GM23338 (cell line): Measurements from ENCODE around the gene AOAH. TPM values are rescaled to one million over a fixed set of nuclear protein-coding genes. Genes with fewer than 3 reads are reported as not detected.

Source experiments
- ATAC-seq: fragments of 200-7000 bp; cut with Tn5 transposase; 3 replicates; pipeline ENCODE4 v1.9.1; 2020
- DNase-seq: peaks from one replicate; pipeline ENCODE4 v3.0.0-alpha.2; 2015; ENCODE audit warnings: low spot score
- H2AFZ ChIP-seq: fragments of 200-600 bp; sonication (generic); 2 replicates; pipeline ENCODE4 v1.8.0; 2016; ENCODE audit warnings: antibody characterized with exemption, mild to moderate bottlenecking, moderate library complexity
- H3F3A ChIP-seq: fragments of 200-600 bp; sonication (generic); replicated peaks from 2 replicates; pipeline ENCODE4 v1.8.0; 2017; ENCODE audit warnings: antibody characterized with exemption, mixed run types, low read depth
- H3K27ac ChIP-seq: fragments of 200-600 bp; sonication (generic); 2 replicates; pipeline ENCODE4 v1.6.1; 2016; ENCODE audit warnings: low read depth
- H3K27me3 ChIP-seq: fragments of 200-600 bp; sonication (generic); 2 replicates; pipeline ENCODE4 v1.8.0; 2016; ENCODE audit warnings: mild to moderate bottlenecking, mixed run types, moderate library complexity; ENCODE audit not compliant: insufficient read depth
- H3K36me3 ChIP-seq: fragments of 200-600 bp; sonication (generic); 2 replicates; pipeline ENCODE4 v1.8.0; 2016; ENCODE audit warnings: mild to moderate bottlenecking; ENCODE audit not compliant: insufficient read depth
- H3K4me1 ChIP-seq: fragments of 200-600 bp; sonication (generic); 2 replicates; pipeline ENCODE4 v1.8.0; 2016; ENCODE audit warnings: mild to moderate bottlenecking, moderate library complexity; ENCODE audit not compliant: insufficient read depth
- H3K4me2 ChIP-seq: fragments of 200-600 bp; sonication (generic); 2 replicates; pipeline ENCODE4 v1.7.1; 2017; ENCODE audit warnings: mixed run types
- H3K4me3 ChIP-seq: fragments of 200-600 bp; sonication (generic); 2 replicates; pipeline ENCODE4 v1.6.1; 2016; ENCODE audit warnings: mixed run types
- H3K79me2 ChIP-seq: fragments of 200-600 bp; sonication (generic); replicated peaks from 2 replicates; pipeline ENCODE4 v1.8.0; 2017; ENCODE audit warnings: mild to moderate bottlenecking; ENCODE audit not compliant: insufficient read depth
- H3K9me2 ChIP-seq: fragments of 200-600 bp; sonication (generic); 2 replicates; pipeline ENCODE4 v1.8.0; 2017; ENCODE audit not compliant: insufficient read depth
- H4K20me1 ChIP-seq: fragments of 200-600 bp; sonication (generic); replicated peaks from 2 replicates; pipeline ENCODE4 v1.8.0; 2017; ENCODE audit warnings: mild to moderate bottlenecking; ENCODE audit not compliant: insufficient read depth
- H3K27ac Mint-ChIP-seq: 2 replicates; pipeline ENCODE4 v1.8.0; 2020; ENCODE audit warnings: inconsistent platforms, mild to moderate bottlenecking, moderate library complexity, mixed read lengths
- H3K27me3 Mint-ChIP-seq: 3 replicates; pipeline ENCODE4 v1.8.0; 2022; ENCODE audit warnings: low read depth, mild to moderate bottlenecking, moderate library complexity, mixed read lengths, inconsistent platforms; ENCODE audit not compliant: insufficient read depth, poor library complexity
- H3K36me3 Mint-ChIP-seq: 3 replicates; pipeline ENCODE4 v1.8.0; 2021; ENCODE audit warnings: low read depth, mild to moderate bottlenecking, inconsistent platforms, moderate library complexity, mixed read lengths
- H3K4me1 Mint-ChIP-seq: 3 replicates; pipeline ENCODE4 v1.8.0; 2020; ENCODE audit warnings: mild to moderate bottlenecking, inconsistent platforms, mixed read lengths
- H3K4me3 Mint-ChIP-seq: 3 replicates; pipeline ENCODE4 v1.8.0; 2021; ENCODE audit warnings: moderate library complexity, mild to moderate bottlenecking, inconsistent platforms, mixed read lengths
- H3K9me3 Mint-ChIP-seq: 3 replicates; pipeline ENCODE4 v1.8.0; 2020; ENCODE audit warnings: moderate library complexity, mild to moderate bottlenecking, inconsistent platforms, mixed read lengths
- CREB1 ChIP-seq: fragments of 250-450 bp; sonication (Bioruptor Pico); IDR thresholded peaks from 2 replicates; pipeline ENCODE4 v1.5.0; 2020; ENCODE audit warnings: low read depth, mild to moderate bottlenecking, moderate library complexity
- EZH2 ChIP-seq: fragments of 200-600 bp; sonication (generic); IDR thresholded peaks from one replicate; pipeline ENCODE4 v1.8.0; 2017; ENCODE audit warnings: antibody characterized with exemption, mild to moderate bottlenecking, low read depth; ENCODE audit not compliant: unreplicated experiment
- EZH2phosphoT487 ChIP-seq: fragments of 200-600 bp; sonication (generic); IDR thresholded peaks from one replicate; pipeline ENCODE4 v1.8.1; 2018; ENCODE audit warnings: antibody characterized with exemption; ENCODE audit not compliant: unreplicated experiment
- JUNB ChIP-seq: IDR thresholded peaks from one replicate; pipeline ENCODE4 v1.6.1; 2016; ENCODE audit warnings: antibody characterized with exemption; ENCODE audit not compliant: unreplicated experiment
- NANOG ChIP-seq: IDR thresholded peaks from 2 replicates; pipeline ENCODE4 v1.6.1; 2016; ENCODE audit warnings: antibody characterized with exemption, borderline replicate concordance
- POLR2AphosphoS5 ChIP-seq: IDR thresholded peaks from 2 replicates; pipeline ENCODE4 v1.6.1; 2016; ENCODE audit warnings: antibody characterized with exemption, low read depth
- STAT1 ChIP-seq: IDR thresholded peaks from one replicate; pipeline ENCODE4 v1.6.1; 2016; ENCODE audit warnings: antibody characterized with exemption; ENCODE audit not compliant: unreplicated experiment
- ZNF114 ChIP-seq: fragments of 250-450 bp; sonication (Bioruptor Pico); IDR thresholded peaks from 2 replicates; pipeline ENCODE4 v1.5.0; 2020; ENCODE audit warnings: mild to moderate bottlenecking, moderate library complexity
- polyA plus RNA-seq: library from polyadenylated mRNA; unstranded; fragments of >200 nt; fragmentation: Nextera tagmentation; extraction: Ambion mirVana; gene quantifications from 2 replicates; pipeline ENCODE4 v1.2.1, GENCODE V29; 2016
- total RNA-seq: library from RNA; depleted of rRNA; stranded (reverse); fragments of >200 nt; shearing (Covaris generic); gene quantifications from 2 replicates; pipeline ENCODE4 v1.2.3, GENCODE V29; 2014
- TF ChIP-seq, protein P1 (sequence below): fragments of 250-450 bp; sonication (Bioruptor Pico); IDR thresholded peaks from 2 replicates; pipeline ENCODE4 v1.5.0; 2020; ENCODE audit warnings: mild to moderate bottlenecking, moderate library complexity
- TF ChIP-seq, protein P2 (sequence below), 2 experiments: fragments of 200-600 bp in 1 of 2; sonication (generic) in 1 of 2; conservative IDR thresholded peaks; 2 replicates each; pipeline versions ENCODE4 v1.5.1 to v1.6.1; 2016 to 2017; ENCODE audit warnings: antibody characterized with exemption in 2 of 2, low read depth in 2 of 2, mild to moderate bottlenecking in 2 of 2, moderate library complexity in 1 of 2
- TF ChIP-seq, protein P3 (sequence below): IDR thresholded peaks from one replicate; pipeline ENCODE4 v1.6.1; 2018; ENCODE audit warnings: antibody characterized with exemption; ENCODE audit not compliant: unreplicated experiment

Gene AOAH
- total and polyA plus RNA-seq, 2 experiments from 2014 or later: not detected

DNA sequence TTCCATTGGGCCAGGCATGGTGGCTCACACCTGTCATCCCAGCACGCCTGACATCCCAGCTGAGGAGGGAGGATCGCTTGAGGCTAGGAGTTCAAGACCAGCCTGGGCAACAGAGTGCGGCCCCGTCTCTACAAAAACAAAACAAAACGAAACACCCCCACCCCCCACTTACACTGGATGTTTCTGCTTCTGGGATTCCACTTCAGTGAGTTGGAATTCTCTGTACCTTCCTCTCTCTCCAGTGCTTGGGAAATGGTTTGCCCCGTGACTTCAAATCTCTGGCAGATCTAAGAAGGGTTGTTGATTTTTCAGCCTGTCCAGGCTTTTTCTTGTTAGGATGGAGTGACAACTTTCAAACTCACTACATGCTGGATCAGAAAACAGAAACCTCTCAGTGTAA is 227.7 kb downstream of the AOAH start (continued):
- TF ChIP-seq, protein P1, sequence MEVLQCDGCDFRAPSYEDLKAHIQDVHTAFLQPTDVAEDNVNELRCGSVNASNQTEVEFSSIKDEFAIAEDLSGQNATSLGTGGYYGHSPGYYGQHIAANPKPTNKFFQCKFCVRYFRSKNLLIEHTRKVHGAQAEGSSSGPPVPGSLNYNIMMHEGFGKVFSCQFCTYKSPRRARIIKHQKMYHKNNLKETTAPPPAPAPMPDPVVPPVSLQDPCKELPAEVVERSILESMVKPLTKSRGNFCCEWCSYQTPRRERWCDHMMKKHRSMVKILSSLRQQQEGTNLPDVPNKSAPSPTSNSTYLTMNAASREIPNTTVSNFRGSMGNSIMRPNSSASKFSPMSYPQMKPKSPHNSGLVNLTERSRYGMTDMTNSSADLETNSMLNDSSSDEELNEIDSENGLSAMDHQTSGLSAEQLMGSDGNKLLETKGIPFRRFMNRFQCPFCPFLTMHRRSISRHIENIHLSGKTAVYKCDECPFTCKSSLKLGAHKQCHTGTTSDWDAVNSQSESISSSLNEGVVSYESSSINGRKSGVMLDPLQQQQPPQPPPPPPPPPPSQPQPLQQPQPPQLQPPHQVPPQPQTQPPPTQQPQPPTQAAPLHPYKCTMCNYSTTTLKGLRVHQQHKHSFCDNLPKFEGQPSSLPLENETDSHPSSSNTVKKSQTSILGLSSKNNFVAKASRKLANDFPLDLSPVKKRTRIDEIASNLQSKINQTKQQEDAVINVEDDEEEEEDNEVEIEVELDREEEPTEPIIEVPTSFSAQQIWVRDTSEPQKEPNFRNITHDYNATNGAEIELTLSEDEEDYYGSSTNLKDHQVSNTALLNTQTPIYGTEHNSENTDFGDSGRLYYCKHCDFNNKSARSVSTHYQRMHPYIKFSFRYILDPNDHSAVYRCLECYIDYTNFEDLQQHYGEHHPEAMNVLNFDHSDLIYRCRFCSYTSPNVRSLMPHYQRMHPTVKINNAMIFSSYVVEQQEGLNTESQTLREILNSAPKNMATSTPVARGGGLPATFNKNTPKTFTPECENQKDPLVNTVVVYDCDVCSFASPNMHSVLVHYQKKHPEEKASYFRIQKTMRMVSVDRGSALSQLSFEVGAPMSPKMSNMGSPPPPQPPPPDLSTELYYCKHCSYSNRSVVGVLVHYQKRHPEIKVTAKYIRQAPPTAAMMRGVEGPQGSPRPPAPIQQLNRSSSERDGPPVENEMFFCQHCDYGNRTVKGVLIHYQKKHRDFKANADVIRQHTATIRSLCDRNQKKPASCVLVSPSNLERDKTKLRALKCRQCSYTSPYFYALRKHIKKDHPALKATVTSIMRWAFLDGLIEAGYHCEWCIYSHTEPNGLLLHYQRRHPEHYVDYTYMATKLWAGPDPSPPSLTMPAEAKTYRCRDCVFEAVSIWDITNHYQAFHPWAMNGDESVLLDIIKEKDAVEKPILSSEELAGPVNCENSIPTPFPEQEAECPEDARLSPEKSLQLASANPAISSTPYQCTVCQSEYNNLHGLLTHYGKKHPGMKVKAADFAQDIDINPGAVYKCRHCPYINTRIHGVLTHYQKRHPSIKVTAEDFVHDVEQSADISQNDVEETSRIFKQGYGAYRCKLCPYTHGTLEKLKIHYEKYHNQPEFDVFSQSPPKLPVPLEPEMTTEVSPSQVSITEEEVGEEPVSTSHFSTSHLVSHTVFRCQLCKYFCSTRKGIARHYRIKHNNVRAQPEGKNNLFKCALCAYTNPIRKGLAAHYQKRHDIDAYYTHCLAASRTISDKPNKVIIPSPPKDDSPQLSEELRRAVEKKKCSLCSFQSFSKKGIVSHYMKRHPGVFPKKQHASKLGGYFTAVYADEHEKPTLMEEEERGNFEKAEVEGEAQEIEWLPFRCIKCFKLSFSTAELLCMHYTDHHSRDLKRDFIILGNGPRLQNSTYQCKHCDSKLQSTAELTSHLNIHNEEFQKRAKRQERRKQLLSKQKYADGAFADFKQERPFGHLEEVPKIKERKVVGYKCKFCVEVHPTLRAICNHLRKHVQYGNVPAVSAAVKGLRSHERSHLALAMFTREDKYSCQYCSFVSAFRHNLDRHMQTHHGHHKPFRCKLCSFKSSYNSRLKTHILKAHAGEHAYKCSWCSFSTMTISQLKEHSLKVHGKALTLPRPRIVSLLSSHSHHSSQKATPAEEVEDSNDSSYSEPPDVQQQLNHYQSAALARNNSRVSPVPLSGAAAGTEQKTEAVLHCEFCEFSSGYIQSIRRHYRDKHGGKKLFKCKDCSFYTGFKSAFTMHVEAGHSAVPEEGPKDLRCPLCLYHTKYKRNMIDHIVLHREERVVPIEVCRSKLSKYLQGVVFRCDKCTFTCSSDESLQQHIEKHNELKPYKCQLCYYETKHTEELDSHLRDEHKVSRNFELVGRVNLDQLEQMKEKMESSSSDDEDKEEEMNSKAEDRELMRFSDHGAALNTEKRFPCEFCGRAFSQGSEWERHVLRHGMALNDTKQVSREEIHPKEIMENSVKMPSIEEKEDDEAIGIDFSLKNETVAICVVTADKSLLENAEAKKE (CRISPR knock-in tag): no peak
- TF ChIP-seq EZH2: no peak
- TF ChIP-seq, protein P2, sequence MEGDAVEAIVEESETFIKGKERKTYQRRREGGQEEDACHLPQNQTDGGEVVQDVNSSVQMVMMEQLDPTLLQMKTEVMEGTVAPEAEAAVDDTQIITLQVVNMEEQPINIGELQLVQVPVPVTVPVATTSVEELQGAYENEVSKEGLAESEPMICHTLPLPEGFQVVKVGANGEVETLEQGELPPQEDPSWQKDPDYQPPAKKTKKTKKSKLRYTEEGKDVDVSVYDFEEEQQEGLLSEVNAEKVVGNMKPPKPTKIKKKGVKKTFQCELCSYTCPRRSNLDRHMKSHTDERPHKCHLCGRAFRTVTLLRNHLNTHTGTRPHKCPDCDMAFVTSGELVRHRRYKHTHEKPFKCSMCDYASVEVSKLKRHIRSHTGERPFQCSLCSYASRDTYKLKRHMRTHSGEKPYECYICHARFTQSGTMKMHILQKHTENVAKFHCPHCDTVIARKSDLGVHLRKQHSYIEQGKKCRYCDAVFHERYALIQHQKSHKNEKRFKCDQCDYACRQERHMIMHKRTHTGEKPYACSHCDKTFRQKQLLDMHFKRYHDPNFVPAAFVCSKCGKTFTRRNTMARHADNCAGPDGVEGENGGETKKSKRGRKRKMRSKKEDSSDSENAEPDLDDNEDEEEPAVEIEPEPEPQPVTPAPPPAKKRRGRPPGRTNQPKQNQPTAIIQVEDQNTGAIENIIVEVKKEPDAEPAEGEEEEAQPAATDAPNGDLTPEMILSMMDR (conservative IDR thresholded peaks at IDR 0.05; ENCODE audit: low read depth in 2 of 2): no peak
- TF ChIP-seq STAT1: no peak

DNA sequence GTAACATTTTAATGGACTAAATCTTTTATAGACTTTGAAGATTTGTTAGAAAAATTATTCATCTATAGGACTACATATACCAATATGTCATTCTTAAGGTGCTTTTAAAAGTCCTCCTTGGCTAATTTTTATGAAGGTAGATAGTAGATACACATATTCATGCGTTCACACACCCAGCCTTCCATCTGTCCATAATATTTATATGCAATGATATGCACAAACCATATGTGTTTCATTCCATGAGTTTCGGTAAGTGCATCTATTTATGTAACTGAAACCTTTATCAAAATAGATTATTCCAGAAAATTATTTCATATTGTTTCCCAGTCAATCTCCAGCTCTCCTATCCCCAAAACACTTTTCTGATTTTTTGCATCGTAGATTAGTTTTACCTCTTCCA is 233.0 kb downstream of the AOAH start:
- no peaks in the 10 kb centered on the region for H3K79me2 ChIP-seq
- H3K27me3 Mint-ChIP-seq: no peaks in the 10 kb centered on the region
- no peaks in the 10 kb centered on the region for H3K36me3 Mint-ChIP-seq
- DNase-seq (no peak), ATAC-seq (no peak)
- H3K4me1 ChIP-seq: no peaks in the 10 kb centered on the region
- H3K27me3 ChIP-seq: no peaks in the 10 kb centered on the region
- H3K4me3 ChIP-seq: no peak overlapping the region
- H4K20me1 ChIP-seq: no peaks in the 10 kb centered on the region
- no peak overlapping the region for H3K27ac Mint-ChIP-seq
- no peak overlapping the region for H2AFZ ChIP-seq
- no peak overlapping the region for H3K27ac ChIP-seq
- H3K4me2 ChIP-seq: no peak overlapping the region
- H3F3A ChIP-seq: no peaks in the 10 kb centered on the region
- H3K9me2 ChIP-seq: no peaks in the 10 kb centered on the region
- peaks cover 8% of the 10 kb centered on the region; the same call in 2 of the 3 replicates for H3K9me3 Mint-ChIP-seq
- no peaks in the 10 kb centered on the region for H3K4me1 Mint-ChIP-seq
- H3K4me3 Mint-ChIP-seq: no peak overlapping the region
- no peaks in the 10 kb centered on the region for H3K36me3 ChIP-seq
- TF ChIP-seq JUNB: no peak
- TF ChIP-seq, protein P3, sequence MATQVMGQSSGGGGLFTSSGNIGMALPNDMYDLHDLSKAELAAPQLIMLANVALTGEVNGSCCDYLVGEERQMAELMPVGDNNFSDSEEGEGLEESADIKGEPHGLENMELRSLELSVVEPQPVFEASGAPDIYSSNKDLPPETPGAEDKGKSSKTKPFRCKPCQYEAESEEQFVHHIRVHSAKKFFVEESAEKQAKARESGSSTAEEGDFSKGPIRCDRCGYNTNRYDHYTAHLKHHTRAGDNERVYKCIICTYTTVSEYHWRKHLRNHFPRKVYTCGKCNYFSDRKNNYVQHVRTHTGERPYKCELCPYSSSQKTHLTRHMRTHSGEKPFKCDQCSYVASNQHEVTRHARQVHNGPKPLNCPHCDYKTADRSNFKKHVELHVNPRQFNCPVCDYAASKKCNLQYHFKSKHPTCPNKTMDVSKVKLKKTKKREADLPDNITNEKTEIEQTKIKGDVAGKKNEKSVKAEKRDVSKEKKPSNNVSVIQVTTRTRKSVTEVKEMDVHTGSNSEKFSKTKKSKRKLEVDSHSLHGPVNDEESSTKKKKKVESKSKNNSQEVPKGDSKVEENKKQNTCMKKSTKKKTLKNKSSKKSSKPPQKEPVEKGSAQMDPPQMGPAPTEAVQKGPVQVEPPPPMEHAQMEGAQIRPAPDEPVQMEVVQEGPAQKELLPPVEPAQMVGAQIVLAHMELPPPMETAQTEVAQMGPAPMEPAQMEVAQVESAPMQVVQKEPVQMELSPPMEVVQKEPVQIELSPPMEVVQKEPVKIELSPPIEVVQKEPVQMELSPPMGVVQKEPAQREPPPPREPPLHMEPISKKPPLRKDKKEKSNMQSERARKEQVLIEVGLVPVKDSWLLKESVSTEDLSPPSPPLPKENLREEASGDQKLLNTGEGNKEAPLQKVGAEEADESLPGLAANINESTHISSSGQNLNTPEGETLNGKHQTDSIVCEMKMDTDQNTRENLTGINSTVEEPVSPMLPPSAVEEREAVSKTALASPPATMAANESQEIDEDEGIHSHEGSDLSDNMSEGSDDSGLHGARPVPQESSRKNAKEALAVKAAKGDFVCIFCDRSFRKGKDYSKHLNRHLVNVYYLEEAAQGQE: no peak
- no peak for TF ChIP-seq CREB1 (CRISPR knock-in tag)
- no peak for TF ChIP-seq NANOG
- TF ChIP-seq, protein P2 (conservative IDR thresholded peaks at IDR 0.05; ENCODE audit: low read depth in 2 of 2): no peak
- TF ChIP-seq ZNF114 (CRISPR knock-in tag): no peak
- no peak for TF ChIP-seq EZH2
- no peak for TF ChIP-seq POLR2AphosphoS5
- no peak for TF ChIP-seq EZH2phosphoT487
- TF ChIP-seq STAT1: no peak
